HepG2 (cell line): ENCODE data around the gene FAM174C. TPM values are rescaled to one million over a fixed set of nuclear protein-coding genes. Genes with fewer than 3 reads are reported as not detected.

Source experiments
- ATF7-NPFF ChIP-seq: sonication (generic); formaldehyde crosslinking; IDR thresholded peaks from 2 replicates; pipeline ENCODE4 v1.8.1; 2023; ENCODE audit warnings: mild to moderate bottlenecking, low read depth, missing genetic modification reagents, moderate library complexity
- HBP1 ChIP-seq: IDR thresholded peaks from 2 replicates; pipeline ENCODE4 v1.6.1; 2016; ENCODE audit warnings: low read depth, control low read depth
- HOXA5 ChIP-seq: sonication (generic); formaldehyde crosslinking; IDR thresholded peaks from 2 replicates; pipeline ENCODE4 v1.4.0; 2020; ENCODE audit warnings: missing genetic modification reagents
- HOXA7 ChIP-seq: sonication (generic); formaldehyde crosslinking; IDR thresholded peaks from 2 replicates; pipeline ENCODE4 v1.8.1; 2022; ENCODE audit warnings: mild to moderate bottlenecking, missing genetic modification reagents, moderate library complexity
- HOXD1 ChIP-seq: sonication (generic); formaldehyde crosslinking; IDR thresholded peaks from 2 replicates; pipeline ENCODE4 v1.5.0; 2020; ENCODE audit warnings: missing genetic modification reagents
- LCORL ChIP-seq, 2 experiments: fragments of 450-650 bp in 1 of 2; sonication (generic) in 1 of 2; formaldehyde crosslinking in 1 of 2; IDR thresholded peaks; 2 replicates each; pipeline versions ENCODE4 v1.5.0 to v1.6.1; 2017 to 2020; ENCODE audit warnings: antibody characterized with exemption in 1 of 2, missing genetic modification reagents in 1 of 2
- NFKB2 ChIP-seq: sonication (generic); formaldehyde crosslinking; IDR thresholded peaks from 2 replicates; pipeline ENCODE4 v1.4.0; 2020; ENCODE audit warnings: missing genetic modification reagents, borderline replicate concordance
- PAWR ChIP-seq: sonication (generic); formaldehyde crosslinking; IDR thresholded peaks from 2 replicates; pipeline ENCODE4 v1.4.0; 2020; ENCODE audit warnings: missing genetic modification reagents, mild to moderate bottlenecking, borderline replicate concordance
- SP5 ChIP-seq: IDR thresholded peaks from 2 replicates; pipeline ENCODE4 v1.6.1; 2016; ENCODE audit warnings: low read depth, borderline replicate concordance
- SRSF4 ChIP-seq: fragments of 200-400 bp; formaldehyde crosslinking; IDR thresholded peaks from one replicate; pipeline ENCODE4 v1.6.1; 2018; ENCODE audit warnings: mild to moderate bottlenecking, low read depth, low read length, moderate library complexity; ENCODE audit not compliant: poor library complexity, severe bottlenecking
- THAP7 ChIP-seq: sonication (generic); formaldehyde crosslinking; IDR thresholded peaks from 2 replicates; pipeline ENCODE4 v1.8.1; 2023; ENCODE audit warnings: mild to moderate bottlenecking, missing genetic modification reagents
- ZFX ChIP-seq: sonication (generic); formaldehyde crosslinking; IDR thresholded peaks from 2 replicates; pipeline ENCODE4 v1.4.0; 2020; ENCODE audit warnings: mild to moderate bottlenecking, low read depth, missing genetic modification reagents, moderate library complexity
- ZNF124 ChIP-seq: sonication (generic); formaldehyde crosslinking; IDR thresholded peaks from 2 replicates; pipeline ENCODE4 v1.4.0; 2020; ENCODE audit warnings: missing genetic modification reagents
- ZNF335 ChIP-seq: sonication (generic); formaldehyde crosslinking; IDR thresholded peaks from 2 replicates; pipeline ENCODE4 v1.4.0; 2020; ENCODE audit warnings: missing genetic modification reagents
- ZNF510 ChIP-seq: sonication (generic); formaldehyde crosslinking; IDR thresholded peaks from 2 replicates; pipeline ENCODE4 v1.4.0; 2020; ENCODE audit warnings: low read depth, mild to moderate bottlenecking, missing genetic modification reagents
- ZNF550 ChIP-seq: sonication (generic); formaldehyde crosslinking; IDR thresholded peaks from 2 replicates; pipeline ENCODE4 v1.4.0; 2020; ENCODE audit warnings: mild to moderate bottlenecking, missing genetic modification reagents, borderline replicate concordance
- ZNF891 ChIP-seq: sonication (generic); formaldehyde crosslinking; IDR thresholded peaks from 2 replicates; pipeline ENCODE4 v1.5.0; 2020; ENCODE audit warnings: mild to moderate bottlenecking, missing genetic modification reagents
- ZSCAN29 ChIP-seq: sonication (generic); formaldehyde crosslinking; conservative IDR thresholded peaks from 2 replicates; pipeline ENCODE4 v1.4.0; 2020; ENCODE audit warnings: mild to moderate bottlenecking, missing genetic modification reagents
- polyA plus RNA-seq, 8 experiments: library from polyadenylated mRNA; depleted of rRNA in 3 of 8; stranded (reverse) in 7 of 8; unstranded in 1 of 8; fragments of >200 nt; fragmentation: Illumina TruSeq in 4 of 8; extraction: Trizol in 4 of 8; gene quantifications; 2 replicates each; pipeline versions ENCODE4 v1.2.1 to v1.2.3, GENCODE V29; 2011 to 2016; ENCODE audit warnings: low read depth in 4 of 8, missing spikeins in 1 of 8, mixed read lengths in 1 of 8; ENCODE audit not compliant: insufficient read depth in 1 of 8
- total RNA-seq, 5 experiments: library from RNA; depleted of rRNA; stranded (reverse); fragments of >200 nt; fragmentation: Illumina TruSeq; extraction: Trizol; gene quantifications; 2 replicates each; pipeline ENCODE4 v1.2.3, GENCODE V29; 2016; ENCODE audit warnings: low read depth in 1 of 5
- TF ChIP-seq, protein P1 (sequence below): sonication (generic); formaldehyde crosslinking; IDR thresholded peaks from 2 replicates; pipeline ENCODE4 v1.4.0; 2020; ENCODE audit warnings: missing genetic modification reagents, borderline replicate concordance
- TF ChIP-seq, protein P2 (sequence below): IDR thresholded peaks from 2 replicates; pipeline ENCODE4 v1.6.1; 2012; ENCODE audit warnings: low read length, improper control_type of control experiment
- TF ChIP-seq, protein P3 (sequence below): sonication (generic); formaldehyde crosslinking; IDR thresholded peaks from 2 replicates; pipeline ENCODE4 v1.4.0; 2020; ENCODE audit warnings: missing genetic modification reagents

FAM174C gene
- total and polyA plus RNA-seq, 2 of the 13 experiments (the other 11 are each of a cell fraction or from before 2014, with no cell fraction given) = 19.5 to 31.3 TPM

- TF ChIP-seq ZNF124 = no peak
- no peak for TF ChIP-seq ZSCAN29 (CRISPR knock-in tag)
- TF ChIP-seq ZNF510 = peak; percentile 72; the same call in 1 of the 2 replicates
- no peak for TF ChIP-seq HOXD1 (CRISPR knock-in tag)
- peak; percentile 88 for TF ChIP-seq ATF7-NPFF
- TF ChIP-seq ZNF891 (CRISPR knock-in tag) = 0 out of 2 replicates have a peak, but pooled peaks have one; percentile 9
- no peak for TF ChIP-seq ZNF550 (CRISPR knock-in tag)
- TF ChIP-seq, protein P1, sequence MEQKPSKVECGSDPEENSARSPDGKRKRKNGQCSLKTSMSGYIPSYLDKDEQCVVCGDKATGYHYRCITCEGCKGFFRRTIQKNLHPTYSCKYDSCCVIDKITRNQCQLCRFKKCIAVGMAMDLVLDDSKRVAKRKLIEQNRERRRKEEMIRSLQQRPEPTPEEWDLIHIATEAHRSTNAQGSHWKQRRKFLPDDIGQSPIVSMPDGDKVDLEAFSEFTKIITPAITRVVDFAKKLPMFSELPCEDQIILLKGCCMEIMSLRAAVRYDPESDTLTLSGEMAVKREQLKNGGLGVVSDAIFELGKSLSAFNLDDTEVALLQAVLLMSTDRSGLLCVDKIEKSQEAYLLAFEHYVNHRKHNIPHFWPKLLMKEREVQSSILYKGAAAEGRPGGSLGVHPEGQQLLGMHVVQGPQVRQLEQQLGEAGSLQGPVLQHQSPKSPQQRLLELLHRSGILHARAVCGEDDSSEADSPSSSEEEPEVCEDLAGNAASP = 0 out of 2 replicates have a peak, but pooled peaks have one; percentile 36
- TF ChIP-seq, protein P2, sequence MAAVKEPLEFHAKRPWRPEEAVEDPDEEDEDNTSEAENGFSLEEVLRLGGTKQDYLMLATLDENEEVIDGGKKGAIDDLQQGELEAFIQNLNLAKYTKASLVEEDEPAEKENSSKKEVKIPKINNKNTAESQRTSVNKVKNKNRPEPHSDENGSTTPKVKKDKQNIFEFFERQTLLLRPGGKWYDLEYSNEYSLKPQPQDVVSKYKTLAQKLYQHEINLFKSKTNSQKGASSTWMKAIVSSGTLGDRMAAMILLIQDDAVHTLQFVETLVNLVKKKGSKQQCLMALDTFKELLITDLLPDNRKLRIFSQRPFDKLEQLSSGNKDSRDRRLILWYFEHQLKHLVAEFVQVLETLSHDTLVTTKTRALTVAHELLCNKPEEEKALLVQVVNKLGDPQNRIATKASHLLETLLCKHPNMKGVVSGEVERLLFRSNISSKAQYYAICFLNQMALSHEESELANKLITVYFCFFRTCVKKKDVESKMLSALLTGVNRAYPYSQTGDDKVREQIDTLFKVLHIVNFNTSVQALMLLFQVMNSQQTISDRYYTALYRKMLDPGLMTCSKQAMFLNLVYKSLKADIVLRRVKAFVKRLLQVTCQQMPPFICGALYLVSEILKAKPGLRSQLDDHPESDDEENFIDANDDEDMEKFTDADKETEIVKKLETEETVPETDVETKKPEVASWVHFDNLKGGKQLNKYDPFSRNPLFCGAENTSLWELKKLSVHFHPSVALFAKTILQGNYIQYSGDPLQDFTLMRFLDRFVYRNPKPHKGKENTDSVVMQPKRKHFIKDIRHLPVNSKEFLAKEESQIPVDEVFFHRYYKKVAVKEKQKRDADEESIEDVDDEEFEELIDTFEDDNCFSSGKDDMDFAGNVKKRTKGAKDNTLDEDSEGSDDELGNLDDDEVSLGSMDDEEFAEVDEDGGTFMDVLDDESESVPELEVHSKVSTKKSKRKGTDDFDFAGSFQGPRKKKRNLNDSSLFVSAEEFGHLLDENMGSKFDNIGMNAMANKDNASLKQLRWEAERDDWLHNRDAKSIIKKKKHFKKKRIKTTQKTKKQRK = no peak
- no peak; the same call in 1 of the 2 replicates for TF ChIP-seq THAP7 (CRISPR knock-in tag)
- TF ChIP-seq ZFX = no peak; the same call in 1 of the 2 replicates
- TF ChIP-seq NFKB2 = peak; percentile 6; the same call in 1 of the 2 replicates
- no peak for TF ChIP-seq HOXA7
- TF ChIP-seq, protein P3, sequence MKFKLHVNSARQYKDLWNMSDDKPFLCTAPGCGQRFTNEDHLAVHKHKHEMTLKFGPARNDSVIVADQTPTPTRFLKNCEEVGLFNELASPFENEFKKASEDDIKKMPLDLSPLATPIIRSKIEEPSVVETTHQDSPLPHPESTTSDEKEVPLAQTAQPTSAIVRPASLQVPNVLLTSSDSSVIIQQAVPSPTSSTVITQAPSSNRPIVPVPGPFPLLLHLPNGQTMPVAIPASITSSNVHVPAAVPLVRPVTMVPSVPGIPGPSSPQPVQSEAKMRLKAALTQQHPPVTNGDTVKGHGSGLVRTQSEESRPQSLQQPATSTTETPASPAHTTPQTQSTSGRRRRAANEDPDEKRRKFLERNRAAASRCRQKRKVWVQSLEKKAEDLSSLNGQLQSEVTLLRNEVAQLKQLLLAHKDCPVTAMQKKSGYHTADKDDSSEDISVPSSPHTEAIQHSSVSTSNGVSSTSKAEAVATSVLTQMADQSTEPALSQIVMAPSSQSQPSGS (CRISPR knock-in tag) = no peak
- TF ChIP-seq HBP1 (CRISPR knock-in tag) = no peak
- TF ChIP-seq SRSF4 = no peak
- TF ChIP-seq LCORL (IDR thresholded peaks at IDR 0.05) = no peak
- peak; percentile 52; the same call in 1 of the 2 replicates for TF ChIP-seq LCORL (CRISPR knock-in tag; IDR thresholded peaks at IDR 0.05)
- TF ChIP-seq HOXA5 (CRISPR knock-in tag) = no peak
- no peak for TF ChIP-seq PAWR (CRISPR knock-in tag)
- TF ChIP-seq ZNF335 (CRISPR knock-in tag) = no peak
- no peak; the same call in 1 of the 2 replicates for TF ChIP-seq SP5 (CRISPR knock-in tag)
Observed at GRCh38 chr19:1269478-1270212, 5.7 kb upstream of the FAM174C start (continued).
